IMR-90 (cell line): Measurements from ENCODE around the gene PLXDC2. TPM values are rescaled to one million over a fixed set of nuclear protein-coding genes. Genes with fewer than 3 reads are reported as not detected.

Source experiments
- ATAC-seq: fragments of 200-7000 bp; cut with Tn5 transposase; 2 replicates; pipeline ENCODE4 v1.9.1; 2020; ENCODE audit warnings: low read depth, mild to moderate bottlenecking, moderate library complexity
- BruUV-seq: library from RNA; stranded (reverse); fragments of 400-500 nt; replicated peaks from 2 replicates; lab custom pipeline; 2021; lab: Mats Ljungman, UMichigan
- CTCF ChIA-PET: fragments of 300-600 bp; formaldehyde crosslinking; extraction: SDS; loops from one replicate; lab custom pipeline; 2021; ENCODE audit warnings: antibody characterized with exemption; lab: Yijun Ruan, JAX
- POLR2A ChIA-PET: fragments of 300-600 bp; sonication (Branson Sonifier 250); formaldehyde crosslinking; loops from one replicate; lab custom pipeline; 2022; ENCODE audit warnings: antibody characterized with exemption; ENCODE audit not compliant: unreplicated experiment; lab: Charles Lee
- DNase-seq: peaks from one replicate; pipeline ENCODE4 v3.0.0; 2013
- H2AFZ ChIP-seq: replicated peaks from 2 replicates; pipeline ENCODE3; 2013; ENCODE audit warnings: low read length, mild to moderate bottlenecking; ENCODE audit not compliant: poor library complexity
- H2AK5ac ChIP-seq: 2 replicates; pipeline ENCODE4 v1.6.1; 2013; ENCODE audit warnings: low read depth, low read length, inconsistent platforms
- H2AK9ac ChIP-seq: replicated peaks from 2 replicates; pipeline ENCODE3; 2013; ENCODE audit warnings: mild to moderate bottlenecking, low read depth, low read length, moderate library complexity; ENCODE audit not compliant: poor library complexity
- H2BK120ac ChIP-seq: 2 replicates; pipeline ENCODE4 v1.6.1; 2013; ENCODE audit warnings: low read depth, low read length, inconsistent platforms
- H2BK15ac ChIP-seq: 3 replicates; pipeline ENCODE4 v1.6.1; 2013; ENCODE audit warnings: low read depth, low read length, inconsistent platforms
- H2BK20ac ChIP-seq: 2 replicates; pipeline ENCODE4 v1.6.1; 2013; ENCODE audit warnings: low read depth, mild to moderate bottlenecking, inconsistent platforms, low read length, moderate library complexity
- H2BK5ac ChIP-seq: 2 replicates; pipeline ENCODE4 v1.6.1; 2013; ENCODE audit warnings: mild to moderate bottlenecking, low read depth, low read length, inconsistent platforms; ENCODE audit not compliant: poor library complexity, severe bottlenecking
- H3K14ac ChIP-seq: replicated peaks from 2 replicates; pipeline ENCODE4 v1.6.1; 2013; ENCODE audit warnings: low read depth, low read length, inconsistent platforms
- H3K18ac ChIP-seq: 2 replicates; pipeline ENCODE4 v1.6.1; 2013; ENCODE audit warnings: low read depth, low read length, control low read depth
- H3K23ac ChIP-seq: 2 replicates; pipeline ENCODE4 v1.6.1; 2013; ENCODE audit warnings: low read depth, low read length, inconsistent platforms
- H3K27ac ChIP-seq: 2 replicates; pipeline ENCODE4 v1.5.1; 2013; ENCODE audit warnings: mild to moderate bottlenecking, control low read depth, low read length; ENCODE audit not compliant: insufficient read depth
- H3K27me3 ChIP-seq: 2 replicates; pipeline ENCODE4 v1.6.1; 2013; ENCODE audit warnings: low read length; ENCODE audit not compliant: control insufficient read depth, insufficient read depth
- H3K36me3 ChIP-seq: 2 replicates; pipeline ENCODE4 v1.6.1; 2013; ENCODE audit warnings: low read length, mixed read lengths; ENCODE audit not compliant: control insufficient read depth, insufficient read depth
- H3K4ac ChIP-seq: 2 replicates; pipeline ENCODE4 v1.6.1; 2013; ENCODE audit warnings: low read depth, low read length, inconsistent platforms
- H3K4me1 ChIP-seq: 2 replicates; pipeline ENCODE4 v1.6.1; 2013; ENCODE audit warnings: low read length, mixed read lengths; ENCODE audit not compliant: control insufficient read depth, insufficient read depth
- H3K4me2 ChIP-seq: 2 replicates; pipeline ENCODE4 v1.6.1; 2013; ENCODE audit warnings: low read depth, mild to moderate bottlenecking, control low read depth, low read length, moderate library complexity
- H3K4me3 ChIP-seq: 2 replicates; pipeline ENCODE4 v1.5.1; 2013; ENCODE audit warnings: low read depth, mild to moderate bottlenecking, control low read depth, low read length, moderate library complexity; ENCODE audit not compliant: insufficient read depth
- H3K56ac ChIP-seq: 2 replicates; pipeline ENCODE4 v1.6.1; 2013; ENCODE audit warnings: low read length, inconsistent platforms; ENCODE audit not compliant: insufficient read depth; ENCODE audit errors: extremely low read depth
- H3K79me1 ChIP-seq, 2 experiments: 2 replicates each; pipeline ENCODE4 v1.6.1; 2013; ENCODE audit warnings: low read length in 2 of 2, inconsistent platforms in 1 of 2, low read depth in 1 of 2
- H3K9ac ChIP-seq: 2 replicates; pipeline ENCODE4 v1.6.1; 2013; ENCODE audit warnings: low read depth, low read length, control low read depth
- H3K9me1 ChIP-seq: 2 replicates; pipeline ENCODE4 v1.6.1; 2013; ENCODE audit warnings: low read length, inconsistent platforms; ENCODE audit not compliant: insufficient read depth
- H3K9me3 ChIP-seq: 2 replicates; pipeline ENCODE4 v1.6.1; 2013; ENCODE audit warnings: low read length; ENCODE audit not compliant: control insufficient read depth, insufficient read depth
- H4K20me1 ChIP-seq: 2 replicates; pipeline ENCODE4 v1.6.1; 2013; ENCODE audit warnings: low read length, inconsistent platforms; ENCODE audit not compliant: insufficient read depth
- H4K5ac ChIP-seq: 2 replicates; pipeline ENCODE4 v1.6.1; 2013; ENCODE audit warnings: mild to moderate bottlenecking, low read depth, low read length, control low read depth
- H4K8ac ChIP-seq, 2 experiments: 2 replicates each; pipeline ENCODE4 v1.6.1; 2013; ENCODE audit warnings: low read depth in 2 of 2, low read length in 2 of 2, control low read depth in 1 of 2, inconsistent platforms in 1 of 2
- H4K91ac ChIP-seq: 2 replicates; pipeline ENCODE4 v1.6.1; 2013; ENCODE audit warnings: low read depth, low read length, inconsistent platforms; ENCODE audit not compliant: insufficient read depth
- CEBPB ChIP-seq: IDR thresholded peaks from 2 replicates; pipeline ENCODE4 v1.6.1; 2012; ENCODE audit warnings: low read depth, low read length, improper control_type of control experiment
- WGBS, 2 experiments: methylation state at CpG; one replicate each; pipeline versions ENCODE4 v1.1.5 to v1.1.7; 2013; ENCODE audit warnings: missing lambda C conversion rate in 2 of 2; ENCODE audit not compliant: insufficient read length in 1 of 2; ENCODE audit errors: extremely low coverage in 2 of 2; 5-methylcytosine and 5-hydroxymethylcytosine counted together
- dilution Hi-C: fragments of 300-500 bp; cut with HindIII; formaldehyde crosslinking; loops from one replicate; pipeline ENCODE4 v1.14.3; 2018; ENCODE audit warnings: low sequenced_read_pairs; ENCODE audit not compliant: unreplicated experiment
- in situ Hi-C: fragments of 300-500 bp; cut with MboI; formaldehyde crosslinking; loops from 3 replicates; pipeline ENCODE4 v1.14.3; 2019; ENCODE audit warnings: low sequenced_read_pairs, inconsistent platforms, mixed read lengths
- intact Hi-C: fragments of 100-400 bp; cut with micrococcal nuclease; formaldehyde crosslinking; loops from 2 replicates; pipeline ENCODE4 v1.10.0; 2022
- polyA plus RNA-seq, 3 experiments: library from polyadenylated mRNA; depleted of rRNA; stranded (reverse); fragments of >200 nt; gene quantifications; 2 replicates each; pipeline ENCODE4 v1.2.3, GENCODE V29; 2012; ENCODE audit warnings: low replicate concordance in 1 of 3
- total RNA-seq: library from RNA; depleted of rRNA; stranded (reverse); fragments of >200 nt; gene quantifications from 2 replicates; pipeline ENCODE4 v1.2.3, GENCODE V29; 2012
- TF ChIP-seq, protein P1 (sequence below): fragments of 150-350 bp; IDR thresholded peaks from 2 replicates; pipeline ENCODE4 v1.6.1; 2016; ENCODE audit warnings: low read depth, mild to moderate bottlenecking, low read length, moderate library complexity, borderline replicate concordance

PLXDC2 gene
- total and polyA plus RNA-seq, 2 of the 4 experiments (the other 2 are of a cell fraction) = 3.2 to 6.1 TPM

DNA sequence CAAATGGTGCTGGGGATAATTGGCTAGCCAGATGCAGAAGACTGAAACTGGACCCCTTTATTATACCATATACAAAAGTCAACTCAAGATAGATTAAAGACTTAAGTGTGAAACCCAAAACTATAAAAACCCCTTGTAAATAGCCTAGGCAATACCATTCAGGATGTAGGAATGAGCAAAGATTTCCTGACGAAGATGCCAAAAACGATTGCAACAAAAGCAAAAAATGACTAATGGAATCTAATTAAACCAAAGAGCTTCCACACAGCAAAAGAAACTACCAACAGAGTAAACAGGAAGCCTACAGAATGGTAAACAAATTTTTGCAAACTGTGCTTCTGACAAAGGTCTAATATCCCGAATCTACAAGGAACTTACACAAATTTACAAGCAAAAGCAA, 30.9 kb upstream of the PLXDC2 start:
- no peak overlapping the region for H3K56ac ChIP-seq
- no peaks in the 10 kb centered on the region for H3K36me3 ChIP-seq
- no peak overlapping the region for H3K4me3 ChIP-seq
- ATAC-seq (no peak), DNase-seq (no peak)
- H3K4ac ChIP-seq = no peak overlapping the region
- H3K79me1 ChIP-seq = no peaks in the 10 kb centered on the region
- no peak overlapping the region for H2BK120ac ChIP-seq
- BruUV-seq = no TSS peak
- no peak overlapping the region for H2AK9ac ChIP-seq
- no peaks in the 10 kb centered on the region for H3K4me1 ChIP-seq
- H3K18ac ChIP-seq = no peak overlapping the region
- no peaks in the 10 kb centered on the region for H3K27me3 ChIP-seq
- CTCF ChIA-PET = no interaction called here
- no peak overlapping the region for H2BK20ac ChIP-seq
- no peak for TF ChIP-seq CEBPB
- TF ChIP-seq, protein P1, sequence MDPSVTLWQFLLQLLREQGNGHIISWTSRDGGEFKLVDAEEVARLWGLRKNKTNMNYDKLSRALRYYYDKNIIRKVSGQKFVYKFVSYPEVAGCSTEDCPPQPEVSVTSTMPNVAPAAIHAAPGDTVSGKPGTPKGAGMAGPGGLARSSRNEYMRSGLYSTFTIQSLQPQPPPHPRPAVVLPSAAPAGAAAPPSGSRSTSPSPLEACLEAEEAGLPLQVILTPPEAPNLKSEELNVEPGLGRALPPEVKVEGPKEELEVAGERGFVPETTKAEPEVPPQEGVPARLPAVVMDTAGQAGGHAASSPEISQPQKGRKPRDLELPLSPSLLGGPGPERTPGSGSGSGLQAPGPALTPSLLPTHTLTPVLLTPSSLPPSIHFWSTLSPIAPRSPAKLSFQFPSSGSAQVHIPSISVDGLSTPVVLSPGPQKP = no peak
- no peak overlapping the region for H2AK5ac ChIP-seq
- no peak overlapping the region for H4K5ac ChIP-seq
- H3K14ac ChIP-seq = no peak overlapping the region
- dilution Hi-C loops = no loop called here
- no peak overlapping the region for H4K8ac ChIP-seq
- intact Hi-C loops = no loop called here
- no peak overlapping the region for H3K23ac ChIP-seq
- no peak overlapping the region for H4K91ac ChIP-seq
- no peaks in the 10 kb centered on the region for H4K20me1 ChIP-seq
- H2BK5ac ChIP-seq = no peak overlapping the region
- H3K9me3 ChIP-seq = no peaks in the 10 kb centered on the region
- no peak overlapping the region for H2AFZ ChIP-seq
- H2BK15ac ChIP-seq = no peak overlapping the region
- no peak overlapping the region for H3K27ac ChIP-seq
- no peaks in the 10 kb centered on the region for H3K9me1 ChIP-seq
- in situ Hi-C loops = loop anchor here (10.0 to 25.0 kb wide), 2 partner anchors 151 to 1098 kb away; no protein-coding TSS in a partner anchor
- WGBS, 2 experiments = no CpG with 5 or more reads among the region's 3 CpGs
- no peak overlapping the region for H3K9ac ChIP-seq
- POLR2A ChIA-PET = no interaction called here
- no peak overlapping the region for H3K4me2 ChIP-seq
